Gastrocnemius medialis (tissue), 4 donors: ENCODE data around the gene PTPRM. TPM values are rescaled to one million over a fixed set of nuclear protein-coding genes. Genes with fewer than 3 reads are reported as not detected.

Source experiments
- ATAC-seq, 2 donors: fragments of 150-250 bp; one replicate each; pipeline ENCODE4 v1.9.1; 2016
- DNase-seq, 2 donors: peaks; one replicate each; pipeline ENCODE4 v3.0.0-alpha.2; 2019
- H3K27ac ChIP-seq, 4 donors: fragments of 200-600 bp; sonication (generic); 1 replicate in 1 of 4; 2 replicates in 3 of 4; pipeline ENCODE4 v1.5.1; 2016 to 2018; ENCODE audit warnings: mild to moderate bottlenecking in 2 of 4, moderate library complexity in 1 of 4
- H3K27me3 ChIP-seq, 3 donors: fragments of 200-600 bp; sonication (generic) in 2 of 3; 1 replicate in 1 of 3; 2 replicates in 2 of 3; pipeline versions ENCODE4 v1.5.1 to v1.6.0; 2016 to 2019; ENCODE audit warnings: mild to moderate bottlenecking in 1 of 3, moderate library complexity in 1 of 3
- H3K36me3 ChIP-seq, 2 donors: fragments of 200-600 bp; sonication (generic) in 1 of 2; one replicate each; pipeline ENCODE4 v1.5.1; 2017 to 2018
- H3K4me1 ChIP-seq, 2 donors: fragments of 200-600 bp; sonication (generic) in 1 of 2; one replicate each; pipeline ENCODE4 v1.5.1; 2016 to 2017; ENCODE audit warnings: mild to moderate bottlenecking in 2 of 2
- H3K4me3 ChIP-seq, 4 donors: fragments of 200-600 bp; sonication (generic) in 3 of 4; 1 replicate in 1 of 4; 2 replicates in 3 of 4; pipeline ENCODE4 v1.5.1; 2016 to 2019; ENCODE audit warnings: mild to moderate bottlenecking in 2 of 4
- H3K9me3 ChIP-seq, 3 donors: fragments of 200-600 bp; sonication (generic) in 2 of 3; 1 replicate in 1 of 3; 2 replicates in 2 of 3; pipeline ENCODE4 v1.5.1; 2016 to 2019
- CTCF ChIP-seq, 5 experiments: fragments of 450-650 bp in 3 of 5; fragments of 200-600 bp in 2 of 5; sonication (generic) in 2 of 5; IDR thresholded peaks in 4 of 5; conservative IDR thresholded peaks in 1 of 5; 1 replicate in 4 of 5; 2 replicates in 1 of 5; pipeline ENCODE4 v1.5.1; 2016 to 2019; ENCODE audit warnings: antibody characterized with exemption in 5 of 5, mild to moderate bottlenecking in 3 of 5, moderate library complexity in 3 of 5
- POLR2A ChIP-seq, 2 donors: fragments of 450-650 bp; IDR thresholded peaks; one replicate each; pipeline ENCODE4 v1.6.1; 2017; ENCODE audit warnings: antibody characterized with exemption in 2 of 2, mild to moderate bottlenecking in 2 of 2, moderate library complexity in 2 of 2
- in situ Hi-C, 4 donors: fragments of 200-750 bp; cut with MboI; loops; one replicate each; pipeline versions ENCODE4 v1.15.0 to v1.8.0; 2017; ENCODE audit warnings: low sequenced_read_pairs in 4 of 4
- intact Hi-C: fragments of 100-400 bp; cut with DNase I; formaldehyde crosslinking; loops from one replicate; pipeline ENCODE4 v1.15.1; 2023; ENCODE audit warnings: low total_unique reads
- total RNA-seq, 4 donors: library from RNA; depleted of rRNA; stranded (reverse); fragments of >200 nt; gene quantifications; one replicate each; pipeline versions ENCODE4 v1.1.0 to v1.2.3, GENCODE V29; 2016

The PTPRM gene
- total RNA-seq, 4 donors from 2014 or later: 52.6 to 79.3 (median 63.8) TPM

DNA sequence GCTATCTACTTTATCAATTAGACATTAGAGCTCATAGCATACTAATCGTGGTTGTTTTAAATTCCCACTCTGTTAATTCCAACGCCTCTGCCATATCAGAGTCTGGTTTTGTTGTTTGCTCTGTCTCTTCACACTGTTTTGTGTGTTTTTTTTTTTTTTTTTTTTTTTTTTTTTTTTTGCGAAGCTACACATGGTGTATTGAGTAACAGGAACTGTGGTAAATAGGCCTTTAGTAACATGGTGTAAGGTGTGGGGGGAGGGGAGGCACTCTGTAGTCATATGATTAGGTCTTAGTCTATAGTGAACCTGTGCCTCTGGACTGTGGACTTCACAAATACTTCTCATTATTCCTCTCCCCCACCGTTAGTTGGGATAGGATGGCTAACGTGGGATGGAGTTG lies 671.4 kb downstream of the PTPRM start:
- Histone ChIP-seq H3K27me3 (no peaks in the 10 kb centered on the region), H3K4me3 (no peak overlapping the region), H3K9me3 (no peaks in the 10 kb centered on the region), H3K27ac (no peak overlapping the region), H3K36me3 (no peaks in the 10 kb centered on the region), H3K4me1 (no peaks in the 10 kb centered on the region)
- TF ChIP-seq CTCF (IDR thresholded peaks at IDR 0.05 in 4 of 5, conservative IDR thresholded peaks at IDR 0.05 in 1 of 5) (no peak), POLR2A (IDR thresholded peaks at IDR 0.05) (no peak)
- no peak for DNase-seq
- intact Hi-C loops (no loop called here), in situ Hi-C loops (loop anchor here in 1 of 4 donors (25.0 kb wide), 1 partner anchor 101 kb away; no protein-coding TSS in a partner anchor)
- no peak for ATAC-seq

GRCh38 chr18:8241731-8242130 lies 674.6 kb downstream of the PTPRM start:
- H3K36me3 ChIP-seq: no peaks in the 10 kb centered on the region
- no peaks in the 10 kb centered on the region for H3K27me3 ChIP-seq
- no peaks in the 10 kb centered on the region for H3K4me1 ChIP-seq
- H3K9me3 ChIP-seq: no peaks in the 10 kb centered on the region
- in situ Hi-C loops: loop anchor here in 1 of 4 donors (25.0 kb wide), 1 partner anchor 104 kb away; no protein-coding TSS in a partner anchor
- TF ChIP-seq POLR2A (IDR thresholded peaks at IDR 0.05) (no peak), CTCF (IDR thresholded peaks at IDR 0.05 in 4 of 5, conservative IDR thresholded peaks at IDR 0.05 in 1 of 5) (no peak)
- H3K4me3 ChIP-seq: no peak overlapping the region
- ATAC-seq: no peak
- no peak overlapping the region for H3K27ac ChIP-seq
- intact Hi-C loops: no loop called here
- no peak for DNase-seq

DNA sequence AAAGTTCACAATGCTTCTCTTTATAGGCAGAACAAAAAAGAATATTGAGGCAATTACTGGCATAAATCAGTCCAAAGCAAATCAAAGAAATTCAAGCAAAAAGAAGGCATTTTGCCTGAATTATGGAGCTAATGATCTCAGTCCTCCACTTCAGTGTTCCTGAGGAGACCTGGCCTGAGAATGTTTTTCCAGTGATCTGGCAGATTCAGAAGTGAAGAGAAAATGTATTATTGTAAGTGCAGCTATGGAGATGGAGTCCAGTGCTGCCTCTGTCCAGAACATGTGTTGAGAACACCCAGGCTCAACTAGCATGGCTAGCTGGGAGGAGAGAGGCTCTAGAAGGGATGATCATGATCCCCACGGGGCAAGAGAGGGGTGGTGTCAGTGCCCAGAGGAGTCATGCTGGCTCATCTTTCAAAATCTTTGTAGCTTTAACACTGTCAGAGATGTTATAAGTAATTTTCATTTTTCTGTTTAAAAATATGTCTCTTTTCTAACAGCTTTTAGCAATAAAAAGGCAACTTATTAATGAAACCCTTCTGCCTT lies 675.1 kb downstream of the PTPRM start:
- Histone ChIP-seq H3K27ac (no peak overlapping the region), H3K4me3 (no peak overlapping the region), H3K36me3 (no peaks in the 10 kb centered on the region), H3K4me1 (no peaks in the 10 kb centered on the region), H3K27me3 (no peaks in the 10 kb centered on the region), H3K9me3 (no peaks in the 10 kb centered on the region)
- DNase-seq: no peak
- in situ Hi-C loops (loop anchor here in 1 of 4 donors (25.0 kb wide), 1 partner anchor 105 kb away; no protein-coding TSS in a partner anchor), intact Hi-C loops (no loop called here)
- TF ChIP-seq CTCF (IDR thresholded peaks at IDR 0.05 in 4 of 5, conservative IDR thresholded peaks at IDR 0.05 in 1 of 5): no peak
- no peak for TF ChIP-seq POLR2A (IDR thresholded peaks at IDR 0.05)
- ATAC-seq: no peak

GRCh38 chr18:8247700-8248099 lies 680.6 kb downstream of the PTPRM start:
- Histone ChIP-seq H3K36me3 (no peaks in the 10 kb centered on the region), H3K4me1 (no peaks in the 10 kb centered on the region), H3K4me3 (no peak overlapping the region), H3K9me3 (no peaks in the 10 kb centered on the region), H3K27ac (no peak overlapping the region), H3K27me3 (no peaks in the 10 kb centered on the region)
- in situ Hi-C loops (loop anchor here in 1 of 4 donors (25.0 kb wide), 1 partner anchor 110 kb away; no protein-coding TSS in a partner anchor), intact Hi-C loops (no loop called here)
- no peak for DNase-seq
- TF ChIP-seq CTCF (IDR thresholded peaks at IDR 0.05 in 4 of 5, conservative IDR thresholded peaks at IDR 0.05 in 1 of 5) (no peak), POLR2A (IDR thresholded peaks at IDR 0.05) (no peak)
- ATAC-seq: no peak

GRCh38 chr18:8248576-8248975 lies 681.5 kb downstream of the PTPRM start:
- H3K36me3 ChIP-seq: no peaks in the 10 kb centered on the region
- intact Hi-C loops: no loop called here
- no peak for TF ChIP-seq CTCF (IDR thresholded peaks at IDR 0.05 in 4 of 5, conservative IDR thresholded peaks at IDR 0.05 in 1 of 5)
- no peak for TF ChIP-seq POLR2A (IDR thresholded peaks at IDR 0.05)
- H3K27ac ChIP-seq: no peak overlapping the region
- DNase-seq (no peak), ATAC-seq (no peak)
- no peaks in the 10 kb centered on the region for H3K4me1 ChIP-seq
- in situ Hi-C loops: loop anchor here in 1 of 4 donors (25.0 kb wide), 1 partner anchor 111 kb away; no protein-coding TSS in a partner anchor
- no peaks in the 10 kb centered on the region for H3K27me3 ChIP-seq
- no peaks in the 10 kb centered on the region for H3K9me3 ChIP-seq
- no peak overlapping the region for H3K4me3 ChIP-seq
